Astrocyte (in vitro differentiated cells and primary cell): Measurements from ENCODE around the gene STOML1. TPM values are rescaled to one million over a fixed set of nuclear protein-coding genes. Genes with fewer than 3 reads are reported as not detected.

ENCODE experiments used
- DNase-seq: peaks from one replicate; pipeline ENCODE4 v3.0.0-alpha.2; 2010; ENCODE audit warnings: low read depth
- FAIRE-seq: peaks from 2 replicates; lab custom pipeline; 2011; peaks lifted over from hg19 to GRCh38; lab: Jason Lieb, UNC
- H2AFZ ChIP-seq: 2 replicates; pipeline ENCODE4 v1.6.0; 2012; ENCODE audit warnings: low read depth, low read length, inconsistent platforms
- H3K27ac ChIP-seq: 2 replicates; pipeline ENCODE4 v1.5.1; 2011; ENCODE audit warnings: low read depth, low read length, inconsistent platforms
- H3K27me3 ChIP-seq: 2 replicates; pipeline ENCODE4 v1.6.0; 2011; ENCODE audit warnings: low read length, inconsistent platforms; ENCODE audit not compliant: insufficient read depth
- H3K36me3 ChIP-seq: 2 replicates; pipeline ENCODE4 v1.5.1; 2011; ENCODE audit warnings: low read length, inconsistent platforms; ENCODE audit not compliant: insufficient read depth
- H3K4me1 ChIP-seq: 2 replicates; pipeline ENCODE4 v1.5.1; 2011; ENCODE audit warnings: low read length, inconsistent platforms; ENCODE audit not compliant: insufficient read depth
- H3K4me2 ChIP-seq: 2 replicates; pipeline ENCODE4 v1.6.0; 2012; ENCODE audit warnings: low read length, inconsistent platforms
- H3K4me3 ChIP-seq: 2 replicates; pipeline ENCODE4 v1.5.1; 2011; ENCODE audit warnings: low read depth, mild to moderate bottlenecking, low read length, inconsistent platforms; ENCODE audit not compliant: insufficient read depth
- H3K79me2 ChIP-seq: 2 replicates; pipeline ENCODE4 v1.6.0; 2012; ENCODE audit warnings: mild to moderate bottlenecking, low read length, inconsistent platforms; ENCODE audit not compliant: insufficient read depth
- H3K9ac ChIP-seq: 2 replicates; pipeline ENCODE4 v1.6.0; 2012; ENCODE audit warnings: mild to moderate bottlenecking, low read length, inconsistent platforms
- H3K9me3 ChIP-seq: 2 replicates; pipeline ENCODE4 v1.5.1; 2012; ENCODE audit warnings: low read depth, mild to moderate bottlenecking, low read length, inconsistent platforms; ENCODE audit not compliant: insufficient read depth
- H4K20me1 ChIP-seq: 2 replicates; pipeline ENCODE4 v1.6.0; 2012; ENCODE audit warnings: low read length, inconsistent platforms; ENCODE audit not compliant: insufficient read depth
- H3K27ac Mint-ChIP-seq: one replicate; pipeline ENCODE4 v1.8.0; 2021; ENCODE audit warnings: mild to moderate bottlenecking, mixed read lengths; ENCODE audit not compliant: unreplicated experiment
- H3K27me3 Mint-ChIP-seq: one replicate; pipeline ENCODE4 v1.8.0; 2021; ENCODE audit warnings: low read depth, mixed read lengths; ENCODE audit not compliant: unreplicated experiment
- H3K36me3 Mint-ChIP-seq: one replicate; pipeline ENCODE4 v1.8.0; 2021; ENCODE audit warnings: low read depth, mixed read lengths; ENCODE audit not compliant: unreplicated experiment
- H3K4me1 Mint-ChIP-seq: one replicate; pipeline ENCODE4 v1.8.0; 2021; ENCODE audit warnings: low read depth, mixed read lengths; ENCODE audit not compliant: unreplicated experiment
- H3K4me3 Mint-ChIP-seq: one replicate; pipeline ENCODE4 v1.8.0; 2021; ENCODE audit warnings: mild to moderate bottlenecking, moderate library complexity, mixed read lengths; ENCODE audit not compliant: unreplicated experiment
- H3K9me3 Mint-ChIP-seq: one replicate; pipeline ENCODE4 v1.8.0; 2021; ENCODE audit warnings: mild to moderate bottlenecking, mixed read lengths; ENCODE audit not compliant: unreplicated experiment
- CTCF ChIP-seq: IDR thresholded peaks from 2 replicates; pipeline ENCODE4 v1.5.1; 2011; ENCODE audit warnings: low read depth, mild to moderate bottlenecking, inconsistent platforms, low read length, moderate library complexity; ENCODE audit not compliant: insufficient read depth
- EZH2 ChIP-seq: IDR thresholded peaks from 2 replicates; pipeline ENCODE4 v1.6.1; 2012; ENCODE audit warnings: mild to moderate bottlenecking, low read length, inconsistent platforms; ENCODE audit not compliant: insufficient read depth
- total RNA-seq: library from RNA; stranded (reverse); gene quantifications from 2 replicates; pipeline ENCODE4 v1.2.1, GENCODE V29; 2021

The STOML1 gene
- total RNA-seq, 1 donor from 2014 or later: 12.4 TPM

DNA sequence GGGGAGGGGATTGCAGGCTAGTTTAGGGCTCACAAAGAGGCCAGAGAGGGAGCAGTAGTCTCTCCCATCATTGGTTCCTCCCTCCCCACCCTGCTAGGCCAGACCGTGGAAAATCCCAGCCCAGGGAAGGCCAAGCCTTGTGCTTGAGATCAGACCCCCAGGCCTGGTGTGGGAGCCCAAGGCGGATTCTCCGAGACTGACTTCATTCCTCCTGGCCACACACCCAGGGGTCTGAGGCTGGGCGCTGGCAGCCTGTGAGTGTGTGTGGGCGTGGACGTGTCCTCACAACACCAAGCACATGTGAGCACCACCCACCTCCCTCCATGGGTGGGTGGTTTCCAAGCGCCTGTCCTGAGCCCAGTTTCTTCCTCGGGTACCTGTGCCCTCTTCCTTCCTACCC lies 61.7 kb downstream of the STOML1 start:
- H3K27me3 Mint-ChIP-seq: no peaks in the 10 kb centered on the region
- TF ChIP-seq EZH2 (no peak), CTCF (no peak)
- FAIRE-seq: peak; percentile 13
- peak overlapping the region; percentile 94 for H3K4me2 ChIP-seq
- H3K4me1 Mint-ChIP-seq: peaks cover 58% of the 10 kb centered on the region
- peak overlapping the region; percentile 94 for H3K27ac ChIP-seq
- H3K36me3 ChIP-seq: peaks cover 4% of the 10 kb centered on the region
- no peaks in the 10 kb centered on the region for H3K27me3 ChIP-seq
- H2AFZ ChIP-seq: no peak overlapping the region
- H3K4me1 ChIP-seq: peaks cover 65% of the 10 kb centered on the region
- peak overlapping the region; percentile 93 for H3K4me3 Mint-ChIP-seq
- H3K9me3 ChIP-seq: no peaks in the 10 kb centered on the region
- peak overlapping the region; percentile 87 for H3K9ac ChIP-seq
- no peaks in the 10 kb centered on the region for H3K9me3 Mint-ChIP-seq
- peak; percentile 97 for DNase-seq
- H3K27ac Mint-ChIP-seq: peak overlapping the region; percentile 92
- peaks cover 98% of the 10 kb centered on the region for H3K79me2 ChIP-seq
- H4K20me1 ChIP-seq: peaks cover 64% of the 10 kb centered on the region
- H3K4me3 ChIP-seq: peak overlapping the region; percentile 80
- peaks cover 23% of the 10 kb centered on the region for H3K36me3 Mint-ChIP-seq

- H3K4me3 ChIP-seq: peak overlapping the region; percentile 80
- peaks cover 19% of the 10 kb centered on the region for H3K36me3 Mint-ChIP-seq
- H3K4me1 ChIP-seq: peaks cover 74% of the 10 kb centered on the region
- H3K27ac ChIP-seq: peak overlapping the region; percentile 94
- TF ChIP-seq CTCF: no peak
- TF ChIP-seq EZH2: no peak
- peak overlapping the region; percentile 94 for H3K4me2 ChIP-seq
- H3K27me3 ChIP-seq: no peaks in the 10 kb centered on the region
- peak overlapping the region; percentile 93 for H3K4me3 Mint-ChIP-seq
- no peaks in the 10 kb centered on the region for H3K9me3 ChIP-seq
- H3K9me3 Mint-ChIP-seq: no peaks in the 10 kb centered on the region
- H3K4me1 Mint-ChIP-seq: peaks cover 55% of the 10 kb centered on the region
- DNase-seq: no peak
- peak overlapping the region; percentile 92 for H3K27ac Mint-ChIP-seq
- peak overlapping the region; percentile 87 for H3K9ac ChIP-seq
- peaks cover 51% of the 10 kb centered on the region for H4K20me1 ChIP-seq
- H3K79me2 ChIP-seq: peaks cover 93% of the 10 kb centered on the region
- H3K36me3 ChIP-seq: peaks cover 2% of the 10 kb centered on the region
- no peak for FAIRE-seq
- no peaks in the 10 kb centered on the region for H3K27me3 Mint-ChIP-seq
- no peak overlapping the region for H2AFZ ChIP-seq
Measured at GRCh38 chr15:73928971-73929627, 63.0 kb downstream of the STOML1 start.

Other genes with a start within 250 kb of the STOML1 start
- 5.2 and 9.1 TPM in 2 replicates for gene INSYN1, start 238.9 kb downstream of the STOML1 start, total RNA-seq
- not detected in 2 replicates for gene TBC1D21, start 118.7 kb downstream of the STOML1 start, total RNA-seq
- gene LOXL1, start 65.8 kb downstream of the STOML1 start, total RNA-seq: 280 and 384 TPM in 2 replicates
- gene PML, start 2.4 kb upstream of the STOML1 start, total RNA-seq: 116 and 119 TPM in 2 replicates
- gene GOLGA6A, start 90.3 kb upstream of the STOML1 start, total RNA-seq: 0.30 and 0.31 TPM in 2 replicates
- 0.14 and 0.19 TPM in 2 replicates for gene ISLR2, start 138.3 kb upstream of the STOML1 start, total RNA-seq
- gene ISLR, start 181.4 kb upstream of the STOML1 start, total RNA-seq: 1.6 and 3.6 TPM in 2 replicates
- 7.2 and 13.7 TPM in 2 replicates for gene STRA6, start 210.5 kb upstream of the STOML1 start, total RNA-seq
- gene CCDC33, start 244.0 kb upstream of the STOML1 start, total RNA-seq: 0.41 and 0.96 TPM in 2 replicates